Neural cell (in vitro differentiated cells): ENCODE measurements around the gene CRYM. TPM values are rescaled to one million over a fixed set of nuclear protein-coding genes. Genes with fewer than 3 reads are reported as not detected.

Experiments
- H2AFZ ChIP-seq: fragments of 200-600, 300-800 bp; sonication (generic), shearing (Covaris generic); 2 replicates; pipeline ENCODE4 v1.6.0; 2014; ENCODE audit warnings: low read depth, mild to moderate bottlenecking, antibody characterized with exemption, low read length, moderate library complexity
- H3F3A ChIP-seq: fragments of 200-600 bp; shearing (Covaris generic); 2 replicates; pipeline ENCODE4 v1.6.1; 2016; ENCODE audit warnings: mild to moderate bottlenecking, moderate library complexity, mixed read lengths, antibody characterized with exemption, low read length; ENCODE audit not compliant: insufficient read depth, poor library complexity, severe bottlenecking
- H3K27ac ChIP-seq: fragments of 200-600, 300-800 bp; sonication (generic), shearing (Covaris generic); 2 replicates; pipeline ENCODE4 v1.5.1; 2014; ENCODE audit warnings: mild to moderate bottlenecking, low read length, moderate library complexity
- H3K27me3 ChIP-seq: fragments of 300-800, 200-600 bp; sonication (generic), shearing (Covaris generic); 2 replicates; pipeline ENCODE4 v1.6.0; 2014; ENCODE audit warnings: mild to moderate bottlenecking, low read depth, low read length, moderate library complexity; ENCODE audit not compliant: insufficient read depth
- H3K36me3 ChIP-seq: fragments of 300-800, 200-600 bp; sonication (generic), shearing (Covaris generic); 2 replicates; pipeline ENCODE4 v1.5.1; 2014; ENCODE audit warnings: mild to moderate bottlenecking, antibody characterized with exemption, low read length, moderate library complexity; ENCODE audit not compliant: insufficient read depth
- H3K4me2 ChIP-seq: fragments of 300-800, 200-600 bp; sonication (generic), shearing (Covaris generic); 2 replicates; pipeline ENCODE4 v1.6.0; 2014; ENCODE audit warnings: mild to moderate bottlenecking, low read length
- H3K4me3 ChIP-seq: fragments of 300-800, 200-600 bp; sonication (generic), shearing (Covaris generic); 2 replicates; pipeline ENCODE4 v1.5.1; 2014; ENCODE audit warnings: mild to moderate bottlenecking, low read length, moderate library complexity
- H3K79me2 ChIP-seq: fragments of 200-600 bp; shearing (Covaris generic); replicated peaks from 2 replicates; pipeline ENCODE4 v1.6.0; 2014; ENCODE audit warnings: mild to moderate bottlenecking, low read length, moderate library complexity; ENCODE audit not compliant: insufficient read depth
- H3K9ac ChIP-seq: fragments of 300-800, 200-600 bp; sonication (generic), shearing (Covaris generic); 2 replicates; pipeline ENCODE4 v1.6.1; 2016; ENCODE audit warnings: mild to moderate bottlenecking, low read length, mixed read lengths
- H3K9me2 ChIP-seq: fragments of 200-600 bp; shearing (Covaris generic); 2 replicates; pipeline ENCODE4 v1.6.1; 2016; ENCODE audit warnings: mild to moderate bottlenecking, low read length, mixed read lengths; ENCODE audit not compliant: insufficient read depth
- H3K9me3 ChIP-seq: fragments of 200-600, 300-800 bp; sonication (generic), shearing (Covaris generic); 2 replicates; pipeline ENCODE4 v1.6.1; 2016; ENCODE audit warnings: mild to moderate bottlenecking, mixed run types, low read length, moderate library complexity, mixed read lengths
- H4K20me1 ChIP-seq: fragments of 200-600 bp; shearing (Covaris generic); 2 replicates; pipeline ENCODE4 v1.6.1; 2016; ENCODE audit warnings: mild to moderate bottlenecking, mixed run types; ENCODE audit not compliant: insufficient read depth
- EP300 ChIP-seq: fragments of 450-650 bp; conservative IDR thresholded peaks from 2 replicates; pipeline ENCODE4 v1.6.1; 2014; ENCODE audit warnings: antibody characterized with exemption, mild to moderate bottlenecking, moderate library complexity; ENCODE audit not compliant: poor library complexity, severe bottlenecking
- EZH2 ChIP-seq: fragments of 200-600, 300-800 bp; shearing (Covaris generic), sonication (generic); IDR thresholded peaks from 2 replicates; pipeline ENCODE4 v1.6.1; 2014; ENCODE audit warnings: antibody characterized with exemption, low read length, borderline replicate concordance, mild to moderate bottlenecking; ENCODE audit not compliant: insufficient read depth, poor library complexity, severe bottlenecking
- MXI1 ChIP-seq: fragments of 450-650 bp; conservative IDR thresholded peaks from 2 replicates; pipeline ENCODE4 v1.6.1; 2014; ENCODE audit warnings: antibody characterized with exemption, mild to moderate bottlenecking; ENCODE audit not compliant: poor library complexity, severe bottlenecking
- RAD21 ChIP-seq: fragments of 450-650 bp; conservative IDR thresholded peaks from 2 replicates; pipeline ENCODE4 v1.6.1; 2014; ENCODE audit warnings: antibody characterized with exemption, mild to moderate bottlenecking, moderate library complexity
- SMC3 ChIP-seq: fragments of 450-650 bp; conservative IDR thresholded peaks from 2 replicates; pipeline ENCODE4 v1.6.1; 2014; ENCODE audit warnings: antibody characterized with exemption, mild to moderate bottlenecking, moderate library complexity; ENCODE audit not compliant: poor library complexity
- TAF1 ChIP-seq: IDR thresholded peaks from 2 replicates; pipeline ENCODE4 v1.6.1; 2012; ENCODE audit warnings: low read depth
- polyA plus RNA-seq: library from polyadenylated mRNA; depleted of rRNA; stranded (reverse); fragments of >200 nt; gene quantifications from 2 replicates; pipeline ENCODE4 v1.2.3, GENCODE V29; 2014
- TF ChIP-seq, protein P1 (sequence below): IDR thresholded peaks from 2 replicates; pipeline ENCODE4 v1.6.1; 2012; ENCODE audit warnings: borderline replicate concordance

The CRYM gene
- polyA plus RNA-seq, 1 donor from 2014 or later = 3.8 TPM

- Histone ChIP-seq H3K36me3 (no peaks in the 10 kb centered on the region), H3K27me3 (no peaks in the 10 kb centered on the region), H3K9me2 (no peaks in the 10 kb centered on the region), H3K9me3 (no peaks in the 10 kb centered on the region), H3K27ac (no peak overlapping the region), H3K4me3 (no peak overlapping the region), H4K20me1 (no peaks in the 10 kb centered on the region), H3K4me2 (no peak overlapping the region), H3K9ac (no peak overlapping the region), H2AFZ (no peak overlapping the region), H3K79me2 (no peaks in the 10 kb centered on the region), H3F3A (no peaks in the 10 kb centered on the region)
- TF ChIP-seq SMC3 = no peak
- TF ChIP-seq, protein P1, sequence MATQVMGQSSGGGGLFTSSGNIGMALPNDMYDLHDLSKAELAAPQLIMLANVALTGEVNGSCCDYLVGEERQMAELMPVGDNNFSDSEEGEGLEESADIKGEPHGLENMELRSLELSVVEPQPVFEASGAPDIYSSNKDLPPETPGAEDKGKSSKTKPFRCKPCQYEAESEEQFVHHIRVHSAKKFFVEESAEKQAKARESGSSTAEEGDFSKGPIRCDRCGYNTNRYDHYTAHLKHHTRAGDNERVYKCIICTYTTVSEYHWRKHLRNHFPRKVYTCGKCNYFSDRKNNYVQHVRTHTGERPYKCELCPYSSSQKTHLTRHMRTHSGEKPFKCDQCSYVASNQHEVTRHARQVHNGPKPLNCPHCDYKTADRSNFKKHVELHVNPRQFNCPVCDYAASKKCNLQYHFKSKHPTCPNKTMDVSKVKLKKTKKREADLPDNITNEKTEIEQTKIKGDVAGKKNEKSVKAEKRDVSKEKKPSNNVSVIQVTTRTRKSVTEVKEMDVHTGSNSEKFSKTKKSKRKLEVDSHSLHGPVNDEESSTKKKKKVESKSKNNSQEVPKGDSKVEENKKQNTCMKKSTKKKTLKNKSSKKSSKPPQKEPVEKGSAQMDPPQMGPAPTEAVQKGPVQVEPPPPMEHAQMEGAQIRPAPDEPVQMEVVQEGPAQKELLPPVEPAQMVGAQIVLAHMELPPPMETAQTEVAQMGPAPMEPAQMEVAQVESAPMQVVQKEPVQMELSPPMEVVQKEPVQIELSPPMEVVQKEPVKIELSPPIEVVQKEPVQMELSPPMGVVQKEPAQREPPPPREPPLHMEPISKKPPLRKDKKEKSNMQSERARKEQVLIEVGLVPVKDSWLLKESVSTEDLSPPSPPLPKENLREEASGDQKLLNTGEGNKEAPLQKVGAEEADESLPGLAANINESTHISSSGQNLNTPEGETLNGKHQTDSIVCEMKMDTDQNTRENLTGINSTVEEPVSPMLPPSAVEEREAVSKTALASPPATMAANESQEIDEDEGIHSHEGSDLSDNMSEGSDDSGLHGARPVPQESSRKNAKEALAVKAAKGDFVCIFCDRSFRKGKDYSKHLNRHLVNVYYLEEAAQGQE = no peak
Observed at GRCh38 chr16:21228361-21228872, 49.7 kb downstream of the CRYM start.

- no peaks in the 10 kb centered on the region for H3K36me3 ChIP-seq
- TF ChIP-seq TAF1 = no peak
- H3K9me3 ChIP-seq = no peaks in the 10 kb centered on the region
- H3K27ac ChIP-seq = no peak overlapping the region
- no peak overlapping the region for H2AFZ ChIP-seq
- no peak overlapping the region for H3K4me2 ChIP-seq
- H3K27me3 ChIP-seq = no peaks in the 10 kb centered on the region
- H3F3A ChIP-seq = no peaks in the 10 kb centered on the region
- H3K4me3 ChIP-seq = no peak overlapping the region
- no peak overlapping the region for H3K9ac ChIP-seq
- no peaks in the 10 kb centered on the region for H4K20me1 ChIP-seq
- H3K9me2 ChIP-seq = no peaks in the 10 kb centered on the region
- H3K79me2 ChIP-seq = no peaks in the 10 kb centered on the region
Observed at GRCh38 chr16:21227866-21228265, 50.2 kb downstream of the CRYM start.

DNA sequence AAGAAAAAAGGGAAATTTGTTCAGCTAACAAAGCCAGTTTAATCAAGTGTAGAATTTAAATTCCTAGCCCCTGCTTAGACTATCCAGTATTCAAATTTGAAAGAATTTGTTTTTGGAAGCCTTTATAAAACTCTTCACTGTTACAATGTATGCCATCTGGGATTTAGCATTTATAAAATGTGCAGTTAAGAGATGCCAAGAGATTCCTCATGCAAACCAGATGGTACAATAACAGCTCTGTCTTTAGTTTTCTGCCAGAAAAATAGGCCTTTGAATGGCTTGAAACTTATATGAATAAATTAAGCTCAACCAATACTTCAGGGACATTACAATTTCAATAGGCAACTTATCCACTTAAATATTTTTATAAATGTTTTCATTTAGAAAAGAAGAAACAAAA, 51.3 kb downstream of the CRYM start:
- Histone ChIP-seq H3K4me3 (no peak overlapping the region), H3F3A (no peaks in the 10 kb centered on the region), H3K4me2 (no peak overlapping the region), H3K9me3 (no peaks in the 10 kb centered on the region), H3K27me3 (no peaks in the 10 kb centered on the region), H3K79me2 (no peaks in the 10 kb centered on the region), H3K9ac (no peak overlapping the region), H4K20me1 (no peaks in the 10 kb centered on the region), H3K27ac (no peak overlapping the region), H3K36me3 (no peaks in the 10 kb centered on the region), H3K9me2 (no peaks in the 10 kb centered on the region), H2AFZ (no peak overlapping the region)
- TF ChIP-seq MXI1 (no peak), RAD21 (no peak), SMC3 (no peak), EZH2 (no peak), TAF1 (no peak), EP300 (no peak)
- TF ChIP-seq, protein P1 = no peak
